ENCODE measurements around the gene ARHGEF11. TPM values are rescaled to one million over a fixed set of nuclear protein-coding genes. Genes with fewer than 3 reads are reported as not detected.

The ARHGEF11 gene
- total and polyA plus RNA-seq, 9 of the 15 experiments (the other 6 are each of a cell fraction or from before 2014, with no cell fraction given), result 0.14 to 15.5 (median 9.0) TPM

GRCh38 chr1:156914440-156914856, 131.1 kb downstream of the ARHGEF11 start (continued):
- no peak for TF ChIP-seq CREB3 (tag; conservative IDR thresholded peaks at IDR 0.05; ENCODE audit: low read depth)
- TF ChIP-seq ZBTB17 (CRISPR knock-in tag; IDR thresholded peaks at IDR 0.05), result no peak
- no peak for TF ChIP-seq NUFIP1 (IDR thresholded peaks at IDR 0.05; ENCODE audit: partially characterized antibody)
- no peak for TF ChIP-seq ZNF507 (tag; conservative IDR thresholded peaks at IDR 0.05)
- no peak for TF ChIP-seq HMG20B (CRISPR knock-in tag; IDR thresholded peaks at IDR 0.05)
- no peak for TF ChIP-seq FOXK1 (CRISPR knock-in tag; IDR thresholded peaks at IDR 0.05; ENCODE audit: borderline replicate concordance)
- no peak for TF ChIP-seq ELF1 (tag; IDR thresholded peaks at IDR 0.05)
- no peak for TF ChIP-seq ZNF699 (CRISPR knock-in tag; IDR thresholded peaks at IDR 0.05; ENCODE audit: insufficient replicate concordance)
- no peak for TF ChIP-seq TAF7 (tag; IDR thresholded peaks at IDR 0.05)
- no peak for TF ChIP-seq ZNF431 (CRISPR knock-in tag; IDR thresholded peaks at IDR 0.05)
- no peak for TF ChIP-seq ETV1 (tag; conservative IDR thresholded peaks at IDR 0.05; ENCODE audit: low read depth)
- TF ChIP-seq ZBTB9 (CRISPR knock-in tag; IDR thresholded peaks at IDR 0.05), result no peak
- TF ChIP-seq PRPF4 (IDR thresholded peaks at IDR 0.05; ENCODE audit: insufficient read depth, low read depth, low read length, poor library complexity, severe bottlenecking), result no peak
- no peak for TF ChIP-seq MCM3 (IDR thresholded peaks at IDR 0.05)
- TF ChIP-seq, protein P1, sequence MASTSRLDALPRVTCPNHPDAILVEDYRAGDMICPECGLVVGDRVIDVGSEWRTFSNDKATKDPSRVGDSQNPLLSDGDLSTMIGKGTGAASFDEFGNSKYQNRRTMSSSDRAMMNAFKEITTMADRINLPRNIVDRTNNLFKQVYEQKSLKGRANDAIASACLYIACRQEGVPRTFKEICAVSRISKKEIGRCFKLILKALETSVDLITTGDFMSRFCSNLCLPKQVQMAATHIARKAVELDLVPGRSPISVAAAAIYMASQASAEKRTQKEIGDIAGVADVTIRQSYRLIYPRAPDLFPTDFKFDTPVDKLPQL (IDR thresholded peaks at IDR 0.05; ENCODE audit: extremely low read depth, insufficient read length), result no peak
- no peak for TF ChIP-seq TCF7L2 (IDR thresholded peaks at IDR 0.05; ENCODE audit: low read depth, low read length)
- TF ChIP-seq HMGN3 (IDR thresholded peaks at IDR 0.05; ENCODE audit: borderline replicate concordance, extremely low read depth, insufficient read length, low read depth, low read length), result peak; percentile 51
- TF ChIP-seq THRAP3 (IDR thresholded peaks at IDR 0.05; ENCODE audit: borderline replicate concordance), result no peak
- TF ChIP-seq ERF (CRISPR knock-in tag; IDR thresholded peaks at IDR 0.05), result no peak
- no peak for TF ChIP-seq ZBED1 (IDR thresholded peaks at IDR 0.05)
- peak; percentile 50 for TF ChIP-seq ZNF592 (IDR thresholded peaks at IDR 0.05)

Measured in K562 (cell line).